DND-41 (cell line): ENCODE data around the gene GPC3.
A peak's percentile ranks its signal among the peaks of the same experiment; 100 is the strongest.

ENCODE experiments used
- ATAC-seq: fragments of 200-7000 bp; cut with Tn5 transposase; 3 replicates; pipeline ENCODE4 v1.9.1; 2021; ENCODE audit warnings: low read depth; ENCODE audit not compliant: insufficient read depth
- DNase-seq: peaks from one replicate; pipeline ENCODE4 v3.0.0-alpha.2; 2020
- H2AFZ ChIP-seq: 2 replicates; pipeline ENCODE4 v1.6.0; 2012; ENCODE audit warnings: low read depth, low read length
- H3K27ac ChIP-seq: 2 replicates; pipeline ENCODE4 v1.5.1; 2012; ENCODE audit warnings: low read length, inconsistent platforms
- H3K27me3 ChIP-seq: fragments of 200-600 bp; sonication (generic); 2 replicates; pipeline ENCODE4 v1.6.0; 2012; ENCODE audit warnings: low read length, mild to moderate bottlenecking, inconsistent platforms; ENCODE audit not compliant: insufficient read depth, poor library complexity
- H3K36me3 ChIP-seq: 2 replicates; pipeline ENCODE4 v1.5.1; 2012; ENCODE audit warnings: low read length, inconsistent platforms; ENCODE audit not compliant: insufficient read depth
- H3K4me1 ChIP-seq: 2 replicates; pipeline ENCODE4 v1.5.1; 2012; ENCODE audit warnings: mild to moderate bottlenecking, low read length; ENCODE audit not compliant: insufficient read depth
- H3K4me2 ChIP-seq: 2 replicates; pipeline ENCODE4 v1.6.0; 2012; ENCODE audit warnings: mild to moderate bottlenecking, moderate library complexity, low read length, inconsistent platforms; ENCODE audit not compliant: insufficient read depth
- H3K4me3 ChIP-seq, 2 experiments: fragments of 200-600 bp in 1 of 2; shearing (Covaris generic) in 1 of 2; 2 replicates each; pipeline ENCODE4 v1.5.1; 2012 to 2016; ENCODE audit warnings: inconsistent platforms in 2 of 2, low read length in 2 of 2, mild to moderate bottlenecking in 2 of 2, low read depth in 1 of 2, moderate library complexity in 1 of 2
- H3K79me2 ChIP-seq: 2 replicates; pipeline ENCODE4 v1.6.0; 2012; ENCODE audit warnings: low read length, inconsistent platforms; ENCODE audit not compliant: insufficient read depth
- H3K9ac ChIP-seq: 2 replicates; pipeline ENCODE4 v1.6.0; 2012; ENCODE audit warnings: low read depth, mild to moderate bottlenecking, inconsistent platforms, low read length, moderate library complexity
- H3K9me3 ChIP-seq: 2 replicates; pipeline ENCODE4 v1.5.1; 2012; ENCODE audit warnings: low read length, moderate library complexity, mild to moderate bottlenecking, inconsistent platforms; ENCODE audit not compliant: insufficient read depth, severe bottlenecking
- H4K20me1 ChIP-seq: 2 replicates; pipeline ENCODE4 v1.6.0; 2012; ENCODE audit warnings: low read length; ENCODE audit not compliant: insufficient read depth
- EZH2 ChIP-seq: IDR thresholded peaks from 3 replicates; pipeline ENCODE4 v1.6.1; 2012; ENCODE audit warnings: borderline replicate concordance, low read depth, mild to moderate bottlenecking, moderate library complexity, low read length, inconsistent platforms; ENCODE audit not compliant: severe bottlenecking
- TF ChIP-seq, protein P1 (sequence below): IDR thresholded peaks from 2 replicates; pipeline ENCODE4 v1.5.1; 2012; ENCODE audit warnings: borderline replicate concordance, low read length, moderate library complexity, mild to moderate bottlenecking; ENCODE audit not compliant: poor library complexity, severe bottlenecking; ENCODE audit errors: extremely low read depth

GPC3 gene

DNA sequence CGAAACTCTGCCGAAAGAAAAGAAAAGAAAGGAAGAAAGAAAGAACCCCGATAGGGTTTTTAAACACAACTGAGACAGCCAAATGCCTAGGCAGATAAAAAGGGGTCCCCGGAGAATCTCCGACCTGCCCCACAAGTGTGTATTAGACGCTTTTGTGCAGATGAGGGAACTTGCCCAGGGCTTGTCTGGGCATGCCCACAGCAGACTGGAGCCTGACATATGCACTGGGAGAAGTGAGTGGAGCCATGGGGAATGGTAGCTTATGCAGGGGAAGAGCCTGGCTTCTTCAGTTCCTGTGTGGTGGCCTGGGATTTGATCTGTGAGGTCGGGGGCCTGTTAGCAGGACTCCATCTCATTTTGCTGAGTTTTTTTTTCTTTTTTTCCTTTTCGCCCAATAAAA, 199.0 kb downstream of the GPC3 start:
- Histone ChIP-seq H3K27me3 (no peaks in the 10 kb centered on the region), H3K4me1 (peaks cover 15% of the 10 kb centered on the region), H2AFZ (no peak overlapping the region), H3K9me3 (no peaks in the 10 kb centered on the region), H3K36me3 (no peaks in the 10 kb centered on the region), H3K27ac (no peak overlapping the region), H3K4me2 (no peak overlapping the region), H4K20me1 (no peaks in the 10 kb centered on the region), H3K4me3 (no peak overlapping the region), H3K9ac (no peak overlapping the region), H3K79me2 (no peaks in the 10 kb centered on the region)
- TF ChIP-seq, protein P1, sequence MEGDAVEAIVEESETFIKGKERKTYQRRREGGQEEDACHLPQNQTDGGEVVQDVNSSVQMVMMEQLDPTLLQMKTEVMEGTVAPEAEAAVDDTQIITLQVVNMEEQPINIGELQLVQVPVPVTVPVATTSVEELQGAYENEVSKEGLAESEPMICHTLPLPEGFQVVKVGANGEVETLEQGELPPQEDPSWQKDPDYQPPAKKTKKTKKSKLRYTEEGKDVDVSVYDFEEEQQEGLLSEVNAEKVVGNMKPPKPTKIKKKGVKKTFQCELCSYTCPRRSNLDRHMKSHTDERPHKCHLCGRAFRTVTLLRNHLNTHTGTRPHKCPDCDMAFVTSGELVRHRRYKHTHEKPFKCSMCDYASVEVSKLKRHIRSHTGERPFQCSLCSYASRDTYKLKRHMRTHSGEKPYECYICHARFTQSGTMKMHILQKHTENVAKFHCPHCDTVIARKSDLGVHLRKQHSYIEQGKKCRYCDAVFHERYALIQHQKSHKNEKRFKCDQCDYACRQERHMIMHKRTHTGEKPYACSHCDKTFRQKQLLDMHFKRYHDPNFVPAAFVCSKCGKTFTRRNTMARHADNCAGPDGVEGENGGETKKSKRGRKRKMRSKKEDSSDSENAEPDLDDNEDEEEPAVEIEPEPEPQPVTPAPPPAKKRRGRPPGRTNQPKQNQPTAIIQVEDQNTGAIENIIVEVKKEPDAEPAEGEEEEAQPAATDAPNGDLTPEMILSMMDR = no peak
- no peak for TF ChIP-seq EZH2
- no peak for ATAC-seq
- DNase-seq = no peak

DNA sequence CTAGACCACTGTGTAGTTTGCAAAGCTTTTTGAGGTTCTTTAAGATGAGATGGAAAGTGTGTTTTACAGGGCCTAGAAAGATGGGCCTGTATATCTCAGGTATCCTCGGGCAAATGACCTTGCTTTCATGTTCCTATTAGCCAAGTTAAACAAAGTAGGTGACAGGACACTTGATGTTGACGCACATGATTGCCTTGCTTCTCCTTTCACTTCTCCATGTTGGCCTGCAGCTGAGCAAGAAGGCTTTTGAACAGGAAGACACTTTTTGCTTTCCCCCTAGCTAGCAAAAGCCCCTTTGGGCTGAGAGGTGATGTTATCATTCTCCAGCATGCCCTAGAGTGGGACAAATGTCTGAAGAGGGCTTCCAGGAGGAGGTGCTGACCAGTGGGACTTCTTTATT, 202.1 kb downstream of the GPC3 start:
- no peak overlapping the region for H2AFZ ChIP-seq
- DNase-seq = no peak
- TF ChIP-seq EZH2 = no peak
- TF ChIP-seq, protein P1 = no peak
- no peaks in the 10 kb centered on the region for H3K9me3 ChIP-seq
- peaks cover 9% of the 10 kb centered on the region; the same call in 1 of the 2 replicates for H3K4me1 ChIP-seq
- no peak overlapping the region for H3K27ac ChIP-seq
- H3K9ac ChIP-seq = no peak overlapping the region
- H3K79me2 ChIP-seq = no peaks in the 10 kb centered on the region
- no peaks in the 10 kb centered on the region for H4K20me1 ChIP-seq
- no peaks in the 10 kb centered on the region for H3K36me3 ChIP-seq
- no peak overlapping the region for H3K4me2 ChIP-seq
- no peak overlapping the region for H3K4me3 ChIP-seq
- H3K27me3 ChIP-seq = no peaks in the 10 kb centered on the region
- ATAC-seq = no peak

DNA sequence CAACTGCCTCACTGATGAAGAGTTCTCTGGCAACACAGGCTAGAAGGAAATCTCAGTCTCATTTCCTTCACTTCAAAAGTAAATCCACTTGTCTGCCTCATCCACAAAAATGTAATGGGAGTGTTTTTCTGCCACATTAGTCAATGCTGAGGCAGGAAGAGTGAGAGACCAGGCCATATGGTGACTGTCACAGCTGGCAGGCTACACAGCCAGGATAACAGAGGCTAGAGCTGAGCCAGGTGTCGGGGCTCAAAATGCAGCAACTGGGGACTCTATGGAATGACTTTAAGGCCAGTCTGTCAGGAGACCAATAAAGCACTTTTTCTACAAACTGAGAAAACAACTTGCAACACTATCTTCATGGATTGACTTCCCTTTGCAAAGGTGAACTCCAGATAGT, 204.2 kb downstream of the GPC3 start:
- H3K27ac ChIP-seq = no peak overlapping the region
- no peaks in the 10 kb centered on the region for H3K36me3 ChIP-seq
- ATAC-seq = 0 out of 3 replicates have a peak, but pooled peaks have one; percentile 44
- no peak overlapping the region for H2AFZ ChIP-seq
- H4K20me1 ChIP-seq = no peaks in the 10 kb centered on the region
- no peak overlapping the region for H3K9ac ChIP-seq
- H3K9me3 ChIP-seq = no peaks in the 10 kb centered on the region
- no peak overlapping the region for H3K4me2 ChIP-seq
- H3K79me2 ChIP-seq = no peaks in the 10 kb centered on the region
- TF ChIP-seq EZH2 = no peak
- TF ChIP-seq, protein P1 = no peak
- peaks cover 9% of the 10 kb centered on the region; the same call in 1 of the 2 replicates for H3K4me1 ChIP-seq
- DNase-seq = peak; percentile 6
- no peaks in the 10 kb centered on the region for H3K27me3 ChIP-seq
- no peak overlapping the region for H3K4me3 ChIP-seq

DNA sequence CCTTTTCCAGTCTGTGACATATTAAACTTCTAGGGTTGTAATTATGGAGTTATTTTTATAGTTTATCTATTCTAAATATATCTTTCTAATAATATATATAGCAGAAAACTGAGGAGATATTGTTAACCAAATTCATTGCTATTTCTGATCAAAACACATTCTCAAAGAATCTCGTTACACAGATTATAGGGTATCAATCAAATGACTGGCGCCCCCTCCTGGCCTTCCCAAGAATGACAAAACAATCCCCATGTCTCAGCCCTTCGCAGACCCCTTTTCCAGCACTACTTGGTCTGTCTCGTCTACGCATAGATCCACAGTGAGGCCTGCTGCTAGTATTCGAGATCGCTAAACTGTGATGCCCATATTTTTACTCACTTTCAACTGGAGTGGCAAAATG, 209.3 kb downstream of the GPC3 start:
- H3K9me3 ChIP-seq = no peaks in the 10 kb centered on the region

More for the DNA sequence above, 209.3 kb downstream of the GPC3 start:
- no peak overlapping the region for H3K4me3 ChIP-seq
- no peak overlapping the region for H3K9ac ChIP-seq
- peaks cover 4% of the 10 kb centered on the region; the same call in 1 of the 2 replicates for H3K4me1 ChIP-seq
- H3K4me2 ChIP-seq = no peak overlapping the region
- peak overlapping the region; percentile 31; the same call in 1 of the 2 replicates for H3K27ac ChIP-seq
- H3K36me3 ChIP-seq = no peaks in the 10 kb centered on the region
- H2AFZ ChIP-seq = no peak overlapping the region
- peak; percentile 84 for ATAC-seq
- H3K27me3 ChIP-seq = no peaks in the 10 kb centered on the region
- H3K79me2 ChIP-seq = no peaks in the 10 kb centered on the region
- TF ChIP-seq, protein P1 = peak; percentile 69
- no peak for TF ChIP-seq EZH2
- H4K20me1 ChIP-seq = no peaks in the 10 kb centered on the region
- DNase-seq = peak; percentile 65
